Neural cell (in vitro differentiated cells): Measurements from ENCODE around the gene FAM177B. TPM values are rescaled to one million over a fixed set of nuclear protein-coding genes. Genes with fewer than 3 reads are reported as not detected.

ENCODE experiments used
- H2AFZ ChIP-seq: fragments of 200-600, 300-800 bp; sonication (generic), shearing (Covaris generic); 2 replicates; pipeline ENCODE4 v1.6.0; 2014; ENCODE audit warnings: low read depth, mild to moderate bottlenecking, antibody characterized with exemption, low read length, moderate library complexity
- H3F3A ChIP-seq: fragments of 200-600 bp; shearing (Covaris generic); 2 replicates; pipeline ENCODE4 v1.6.1; 2016; ENCODE audit warnings: mild to moderate bottlenecking, moderate library complexity, mixed read lengths, antibody characterized with exemption, low read length; ENCODE audit not compliant: insufficient read depth, poor library complexity, severe bottlenecking
- H3K27ac ChIP-seq: fragments of 200-600, 300-800 bp; sonication (generic), shearing (Covaris generic); 2 replicates; pipeline ENCODE4 v1.5.1; 2014; ENCODE audit warnings: mild to moderate bottlenecking, low read length, moderate library complexity
- H3K27me3 ChIP-seq: fragments of 300-800, 200-600 bp; sonication (generic), shearing (Covaris generic); 2 replicates; pipeline ENCODE4 v1.6.0; 2014; ENCODE audit warnings: mild to moderate bottlenecking, low read depth, low read length, moderate library complexity; ENCODE audit not compliant: insufficient read depth
- H3K36me3 ChIP-seq: fragments of 300-800, 200-600 bp; sonication (generic), shearing (Covaris generic); 2 replicates; pipeline ENCODE4 v1.5.1; 2014; ENCODE audit warnings: mild to moderate bottlenecking, antibody characterized with exemption, low read length, moderate library complexity; ENCODE audit not compliant: insufficient read depth
- H3K4me2 ChIP-seq: fragments of 300-800, 200-600 bp; sonication (generic), shearing (Covaris generic); 2 replicates; pipeline ENCODE4 v1.6.0; 2014; ENCODE audit warnings: mild to moderate bottlenecking, low read length
- H3K4me3 ChIP-seq: fragments of 300-800, 200-600 bp; sonication (generic), shearing (Covaris generic); 2 replicates; pipeline ENCODE4 v1.5.1; 2014; ENCODE audit warnings: mild to moderate bottlenecking, low read length, moderate library complexity
- H3K79me2 ChIP-seq: fragments of 200-600 bp; shearing (Covaris generic); replicated peaks from 2 replicates; pipeline ENCODE4 v1.6.0; 2014; ENCODE audit warnings: mild to moderate bottlenecking, low read length, moderate library complexity; ENCODE audit not compliant: insufficient read depth
- H3K9ac ChIP-seq: fragments of 300-800, 200-600 bp; sonication (generic), shearing (Covaris generic); 2 replicates; pipeline ENCODE4 v1.6.1; 2016; ENCODE audit warnings: mild to moderate bottlenecking, low read length, mixed read lengths
- H3K9me2 ChIP-seq: fragments of 200-600 bp; shearing (Covaris generic); 2 replicates; pipeline ENCODE4 v1.6.1; 2016; ENCODE audit warnings: mild to moderate bottlenecking, low read length, mixed read lengths; ENCODE audit not compliant: insufficient read depth
- H3K9me3 ChIP-seq: fragments of 200-600, 300-800 bp; sonication (generic), shearing (Covaris generic); 2 replicates; pipeline ENCODE4 v1.6.1; 2016; ENCODE audit warnings: mild to moderate bottlenecking, mixed run types, low read length, moderate library complexity, mixed read lengths
- H4K20me1 ChIP-seq: fragments of 200-600 bp; shearing (Covaris generic); 2 replicates; pipeline ENCODE4 v1.6.1; 2016; ENCODE audit warnings: mild to moderate bottlenecking, mixed run types; ENCODE audit not compliant: insufficient read depth
- CTCF ChIP-seq: fragments of 450-650 bp; IDR thresholded peaks from 2 replicates; pipeline ENCODE4 v1.5.1; 2014; ENCODE audit warnings: antibody characterized with exemption, mild to moderate bottlenecking, moderate library complexity; ENCODE audit not compliant: poor library complexity, severe bottlenecking
- EP300 ChIP-seq: fragments of 450-650 bp; conservative IDR thresholded peaks from 2 replicates; pipeline ENCODE4 v1.6.1; 2014; ENCODE audit warnings: antibody characterized with exemption, mild to moderate bottlenecking, moderate library complexity; ENCODE audit not compliant: poor library complexity, severe bottlenecking
- EZH2 ChIP-seq: fragments of 200-600, 300-800 bp; shearing (Covaris generic), sonication (generic); IDR thresholded peaks from 2 replicates; pipeline ENCODE4 v1.6.1; 2014; ENCODE audit warnings: antibody characterized with exemption, low read length, borderline replicate concordance, mild to moderate bottlenecking; ENCODE audit not compliant: insufficient read depth, poor library complexity, severe bottlenecking
- MXI1 ChIP-seq: fragments of 450-650 bp; conservative IDR thresholded peaks from 2 replicates; pipeline ENCODE4 v1.6.1; 2014; ENCODE audit warnings: antibody characterized with exemption, mild to moderate bottlenecking; ENCODE audit not compliant: poor library complexity, severe bottlenecking
- POLR2AphosphoS5 ChIP-seq: IDR thresholded peaks from 2 replicates; pipeline ENCODE4 v1.6.1; 2012
- RAD21 ChIP-seq: fragments of 450-650 bp; conservative IDR thresholded peaks from 2 replicates; pipeline ENCODE4 v1.6.1; 2014; ENCODE audit warnings: antibody characterized with exemption, mild to moderate bottlenecking, moderate library complexity
- REST ChIP-seq: IDR thresholded peaks from 2 replicates; pipeline ENCODE4 v1.6.1; 2012; ENCODE audit warnings: borderline replicate concordance
- SMC3 ChIP-seq: fragments of 450-650 bp; conservative IDR thresholded peaks from 2 replicates; pipeline ENCODE4 v1.6.1; 2014; ENCODE audit warnings: antibody characterized with exemption, mild to moderate bottlenecking, moderate library complexity; ENCODE audit not compliant: poor library complexity
- TAF1 ChIP-seq: IDR thresholded peaks from 2 replicates; pipeline ENCODE4 v1.6.1; 2012; ENCODE audit warnings: low read depth
- polyA plus RNA-seq: library from polyadenylated mRNA; depleted of rRNA; stranded (reverse); fragments of >200 nt; gene quantifications from 2 replicates; pipeline ENCODE4 v1.2.3, GENCODE V29; 2014

FAM177B gene
- polyA plus RNA-seq, 1 donor from 2014 or later: not detected

- Histone ChIP-seq H4K20me1 (no peaks in the 10 kb centered on the region), H3K27me3 (no peaks in the 10 kb centered on the region), H2AFZ (no peak overlapping the region), H3K79me2 (no peaks in the 10 kb centered on the region), H3K27ac (no peak overlapping the region), H3K9me2 (no peaks in the 10 kb centered on the region), H3K4me2 (no peak overlapping the region), H3K4me3 (no peak overlapping the region), H3K36me3 (no peaks in the 10 kb centered on the region), H3K9ac (no peak overlapping the region), H3F3A (no peaks in the 10 kb centered on the region), H3K9me3 (no peaks in the 10 kb centered on the region)
- no peak for TF ChIP-seq CTCF
- no peak for TF ChIP-seq SMC3
- TF ChIP-seq TAF1: no peak
- no peak for TF ChIP-seq EP300
- no peak for TF ChIP-seq RAD21
- TF ChIP-seq REST: no peak
- no peak for TF ChIP-seq MXI1
- TF ChIP-seq EZH2: no peak
- TF ChIP-seq POLR2AphosphoS5: no peak
Observed at GRCh38 chr1:222781251-222781650, 44.2 kb downstream of the FAM177B start.

- H3K27ac ChIP-seq: no peak overlapping the region
- no peaks in the 10 kb centered on the region for H3K9me3 ChIP-seq
- H3K9ac ChIP-seq: no peak overlapping the region
- no peaks in the 10 kb centered on the region for H3F3A ChIP-seq
- H3K4me3 ChIP-seq: no peak overlapping the region
- H3K4me2 ChIP-seq: no peak overlapping the region
- H4K20me1 ChIP-seq: no peaks in the 10 kb centered on the region
- H2AFZ ChIP-seq: no peak overlapping the region
- no peaks in the 10 kb centered on the region for H3K36me3 ChIP-seq
- TF ChIP-seq EZH2 (no peak), REST (no peak), RAD21 (no peak), MXI1 (no peak), SMC3 (no peak), POLR2AphosphoS5 (no peak), EP300 (no peak), TAF1 (no peak), CTCF (no peak)
- H3K9me2 ChIP-seq: no peaks in the 10 kb centered on the region
- H3K79me2 ChIP-seq: no peaks in the 10 kb centered on the region
- H3K27me3 ChIP-seq: no peaks in the 10 kb centered on the region
Observed at GRCh38 chr1:222783051-222783450, 46.0 kb downstream of the FAM177B start.
